ENCODE data around the gene STIMATE.

DNA sequence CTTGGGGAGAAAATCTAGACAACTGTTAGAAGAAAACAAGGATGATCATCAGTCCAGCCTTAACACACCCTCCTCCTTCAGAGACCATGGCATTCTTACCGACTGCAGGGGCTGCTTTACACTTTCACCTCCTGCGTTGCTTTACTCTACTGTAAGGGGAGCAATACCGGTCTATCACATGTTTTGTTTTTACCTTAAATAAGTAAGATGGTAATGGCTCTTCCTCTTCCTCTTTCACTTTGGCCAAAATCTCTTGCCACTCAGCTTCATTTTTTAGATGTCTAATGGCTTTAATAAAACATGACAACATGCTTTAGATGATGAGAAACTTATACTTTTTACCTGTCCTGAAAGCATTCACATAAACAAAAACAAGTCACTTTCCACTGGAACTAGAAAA lies 33.4 kb upstream of the STIMATE start:
- TF ChIP-seq, protein P1, sequence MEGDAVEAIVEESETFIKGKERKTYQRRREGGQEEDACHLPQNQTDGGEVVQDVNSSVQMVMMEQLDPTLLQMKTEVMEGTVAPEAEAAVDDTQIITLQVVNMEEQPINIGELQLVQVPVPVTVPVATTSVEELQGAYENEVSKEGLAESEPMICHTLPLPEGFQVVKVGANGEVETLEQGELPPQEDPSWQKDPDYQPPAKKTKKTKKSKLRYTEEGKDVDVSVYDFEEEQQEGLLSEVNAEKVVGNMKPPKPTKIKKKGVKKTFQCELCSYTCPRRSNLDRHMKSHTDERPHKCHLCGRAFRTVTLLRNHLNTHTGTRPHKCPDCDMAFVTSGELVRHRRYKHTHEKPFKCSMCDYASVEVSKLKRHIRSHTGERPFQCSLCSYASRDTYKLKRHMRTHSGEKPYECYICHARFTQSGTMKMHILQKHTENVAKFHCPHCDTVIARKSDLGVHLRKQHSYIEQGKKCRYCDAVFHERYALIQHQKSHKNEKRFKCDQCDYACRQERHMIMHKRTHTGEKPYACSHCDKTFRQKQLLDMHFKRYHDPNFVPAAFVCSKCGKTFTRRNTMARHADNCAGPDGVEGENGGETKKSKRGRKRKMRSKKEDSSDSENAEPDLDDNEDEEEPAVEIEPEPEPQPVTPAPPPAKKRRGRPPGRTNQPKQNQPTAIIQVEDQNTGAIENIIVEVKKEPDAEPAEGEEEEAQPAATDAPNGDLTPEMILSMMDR (IDR thresholded peaks at IDR 0.05), result no peak
- TF ChIP-seq POLR2AphosphoS5 (IDR thresholded peaks at IDR 0.05), result no peak
- TF ChIP-seq EP300 (IDR thresholded peaks at IDR 0.05), result no peak
- no peak for TF ChIP-seq POLR2A (IDR thresholded peaks at IDR 0.05)

Data from stomach (tissue), 4 donors.